GM04504 (cell line): ENCODE measurements around the gene SMCHD1.
"Not testable (repeated sequence)": the region's sequence is repeated elsewhere in the genome, so short reads cannot be mapped to it uniquely, and the experiment has no call there.

Experiments used
- DNase-seq: peaks from one replicate; pipeline ENCODE4 v3.0.0-alpha.2; 2012; ENCODE audit warnings: low read depth

The SMCHD1 gene

GRCh38 chr18:2818281-2818680 is 162.8 kb downstream of the SMCHD1 start:
- no peak for DNase-seq

DNA sequence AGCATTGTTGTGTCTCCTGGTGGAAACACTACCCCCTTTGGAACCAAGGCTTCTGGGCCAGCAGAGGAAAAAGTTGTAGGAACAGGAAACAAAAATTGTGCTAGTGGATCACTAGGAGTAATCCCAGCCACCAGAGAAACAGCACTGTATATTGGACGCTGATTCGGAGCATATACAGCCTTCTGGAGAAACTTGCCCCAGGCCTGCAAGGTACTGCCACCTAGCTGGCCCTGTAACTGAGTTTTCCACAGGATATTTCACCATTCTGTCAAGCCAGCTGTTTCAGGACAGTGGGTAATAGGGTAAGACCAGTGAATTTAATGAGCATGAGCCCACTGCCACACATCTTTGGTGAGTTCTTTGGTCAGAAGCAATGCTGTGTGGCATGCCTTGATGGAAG is 166.2 kb downstream of the SMCHD1 start:
- no peak for DNase-seq

GRCh38 chr18:2822213-2822921 is 166.8 kb downstream of the SMCHD1 start:
- no peak for DNase-seq

- DNase-seq = no peak
These were observed 167.7 kb downstream of the SMCHD1 start for GRCh38 chr18:2823202-2823601.

GRCh38 chr18:2823966-2824365 is 168.4 kb downstream of the SMCHD1 start:
- no peak for DNase-seq

GRCh38 chr18:2824865-2825264 is 169.3 kb downstream of the SMCHD1 start:
- DNase-seq = no peak

DNA sequence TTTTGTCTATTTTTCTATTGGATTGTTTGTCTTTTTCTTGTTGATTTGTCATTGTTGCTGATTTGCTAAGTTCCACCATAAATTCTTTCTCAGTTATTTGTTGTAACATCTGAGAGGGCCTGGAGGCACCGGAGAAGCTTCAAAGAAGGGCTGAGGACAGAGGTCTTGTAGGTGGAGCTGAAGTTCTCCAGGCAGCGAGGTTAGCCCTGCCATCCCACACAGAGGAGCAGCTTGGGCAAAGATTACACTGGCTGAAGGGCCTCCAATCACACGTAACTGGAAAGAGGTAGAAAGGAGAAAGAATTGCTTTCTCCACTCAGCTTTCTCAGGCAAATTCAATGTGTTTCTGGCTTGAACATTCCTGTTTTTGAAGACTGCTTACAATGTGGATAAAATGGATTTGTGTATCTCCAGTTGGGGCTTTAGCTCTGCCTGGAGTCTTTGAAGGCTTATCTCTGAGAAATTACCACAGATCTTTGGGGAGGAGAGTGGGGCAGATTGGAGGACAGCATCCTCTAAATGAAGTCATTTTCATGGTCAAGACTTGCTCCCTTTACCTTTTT is 170.2 kb downstream of the SMCHD1 start:
- no peak for DNase-seq

- no peak for DNase-seq
These were observed 171.1 kb downstream of the SMCHD1 start for GRCh38 chr18:2826581-2826980.

DNA sequence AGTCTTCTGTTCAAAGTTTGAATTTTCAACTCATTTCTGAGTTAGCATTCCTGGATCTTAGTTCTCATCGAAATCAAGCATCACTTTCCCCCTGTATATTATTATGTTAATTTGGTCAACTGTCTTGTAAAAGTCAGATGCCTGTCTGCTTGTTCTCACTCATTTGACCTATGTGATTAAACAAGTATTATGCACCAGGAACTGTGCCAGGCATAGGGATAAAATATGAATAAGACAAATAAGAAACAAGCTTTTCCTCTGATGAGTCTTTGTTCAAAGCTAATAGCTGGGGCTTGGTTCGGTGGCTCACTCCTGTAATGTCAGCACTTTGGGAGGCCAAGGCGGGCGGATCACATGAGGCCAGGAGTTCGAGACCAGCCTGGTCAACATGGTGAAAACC is 171.5 kb downstream of the SMCHD1 start:
- no peak for DNase-seq

GRCh38 chr18:2836118-2836517 is 180.6 kb downstream of the SMCHD1 start:
- not testable (repeated sequence) for DNase-seq

- DNase-seq = not testable (repeated sequence)
These were observed 181.8 kb downstream of the SMCHD1 start for GRCh38 chr18:2837290-2837689.

- no peak for DNase-seq
These were observed 183.7 kb downstream of the SMCHD1 start for GRCh38 chr18:2839202-2839601.

DNA sequence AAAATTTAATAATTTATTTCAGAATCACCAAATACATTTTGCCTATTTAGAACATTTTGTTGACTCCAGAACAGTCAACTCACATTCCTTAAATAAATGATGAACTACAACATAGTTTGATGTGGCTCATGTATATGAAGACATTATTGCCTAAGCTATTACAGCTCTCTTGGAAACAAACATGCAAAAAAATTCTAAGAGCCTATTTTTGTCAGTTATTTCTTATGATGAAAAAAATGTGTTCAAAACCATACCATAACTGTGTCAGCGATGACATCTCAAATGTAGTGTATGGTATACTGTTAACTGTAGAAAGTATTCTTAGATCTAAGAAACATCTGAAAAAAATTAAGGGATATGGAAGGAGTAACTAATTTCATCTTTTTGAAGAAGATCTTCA is 185.0 kb downstream of the SMCHD1 start:
- no peak for DNase-seq

DNA sequence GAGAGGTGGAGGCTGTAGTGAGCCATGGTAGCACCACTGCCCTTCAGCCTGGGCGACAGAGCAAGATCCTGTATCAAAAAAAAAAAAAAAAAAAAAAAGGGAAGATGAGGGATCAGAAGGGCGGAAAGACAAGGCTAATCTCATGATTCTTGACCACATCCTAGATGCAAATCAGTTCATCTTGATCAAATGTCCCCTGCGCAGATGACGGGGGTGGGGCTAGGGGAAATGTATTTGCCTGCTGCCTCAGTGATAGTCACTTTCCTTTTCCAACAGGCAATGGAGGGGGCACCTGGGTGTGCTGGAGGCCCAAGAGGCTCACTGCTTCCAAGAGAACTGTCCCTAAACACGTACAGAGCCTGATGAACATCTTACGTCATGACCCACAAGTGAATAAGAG is 187.6 kb downstream of the SMCHD1 start:
- DNase-seq = no peak

DNA sequence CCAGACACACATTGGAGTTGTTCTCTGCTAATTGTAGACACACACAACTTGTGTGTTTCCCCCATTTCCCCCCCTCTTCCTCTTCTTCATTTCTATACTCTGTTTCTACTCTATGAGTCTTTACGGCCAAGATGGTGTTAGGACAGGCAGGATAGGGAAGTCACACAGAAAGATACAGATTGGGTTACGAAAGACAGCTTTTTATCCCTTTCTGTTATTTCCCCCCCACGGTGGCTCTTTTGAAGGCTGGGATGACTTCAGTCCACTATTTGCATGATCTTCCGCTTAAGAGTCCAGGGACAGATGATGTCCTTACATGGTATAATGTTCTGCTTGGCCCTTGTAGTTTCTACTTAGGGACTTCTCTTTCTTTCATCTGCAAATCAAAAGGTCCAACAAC is 189.6 kb downstream of the SMCHD1 start:
- DNase-seq = no peak

GRCh38 chr18:2846636-2847316 is 191.2 kb downstream of the SMCHD1 start, which contains the start of gene EMILIN2:
EMILIN2 (plus strand) TSS chr18:2847006; CDS start chr18:2847189, 183 bp downstream.
- DNase-seq = no peak

DNA sequence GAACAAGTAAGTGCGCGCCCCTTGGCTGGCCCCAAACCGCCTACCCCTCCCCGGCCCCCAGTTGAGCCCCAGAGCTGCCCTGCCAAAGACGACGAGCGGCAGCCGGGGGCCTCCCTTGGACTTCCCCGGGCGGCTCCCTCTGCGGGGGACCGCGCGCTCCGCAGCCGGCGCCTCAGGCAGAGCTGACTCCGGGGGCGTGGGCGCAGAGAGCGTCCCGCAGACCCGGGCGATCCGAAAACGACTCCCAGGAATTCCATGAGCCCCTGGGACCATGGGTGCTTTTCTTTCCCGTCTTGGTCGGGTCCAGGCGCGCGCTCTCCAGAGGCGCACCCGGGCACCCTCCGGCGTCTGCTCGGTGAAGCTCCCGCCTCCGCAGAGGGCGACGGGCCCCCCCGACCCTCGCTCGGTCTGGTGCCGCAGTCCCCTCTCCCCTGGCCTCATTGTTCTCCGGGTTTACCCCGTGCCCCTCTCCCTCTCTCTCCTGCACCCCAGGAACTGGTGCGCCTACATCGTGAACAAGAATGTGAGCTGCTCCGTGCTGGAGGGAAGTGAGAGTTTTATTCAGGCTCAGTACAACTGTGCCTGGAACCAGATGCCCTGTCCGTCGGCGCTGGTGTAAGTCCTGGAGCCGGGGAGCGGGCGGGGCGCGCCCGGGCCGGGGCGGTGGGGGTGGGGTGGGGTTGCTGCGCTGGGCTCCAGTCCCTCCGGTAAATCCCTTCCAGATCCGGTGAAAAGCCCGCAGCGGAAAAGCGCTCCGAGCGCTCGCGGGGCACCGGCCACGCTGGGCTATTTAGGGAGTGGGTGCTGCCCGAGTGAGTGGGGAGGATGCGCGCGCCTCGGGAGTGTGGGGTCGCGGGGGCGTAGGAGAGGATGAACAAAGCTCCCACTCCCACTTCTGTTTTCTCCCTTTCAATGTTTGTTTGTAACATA is 192.1 kb downstream of the SMCHD1 start:
- no peak for DNase-seq

DNA sequence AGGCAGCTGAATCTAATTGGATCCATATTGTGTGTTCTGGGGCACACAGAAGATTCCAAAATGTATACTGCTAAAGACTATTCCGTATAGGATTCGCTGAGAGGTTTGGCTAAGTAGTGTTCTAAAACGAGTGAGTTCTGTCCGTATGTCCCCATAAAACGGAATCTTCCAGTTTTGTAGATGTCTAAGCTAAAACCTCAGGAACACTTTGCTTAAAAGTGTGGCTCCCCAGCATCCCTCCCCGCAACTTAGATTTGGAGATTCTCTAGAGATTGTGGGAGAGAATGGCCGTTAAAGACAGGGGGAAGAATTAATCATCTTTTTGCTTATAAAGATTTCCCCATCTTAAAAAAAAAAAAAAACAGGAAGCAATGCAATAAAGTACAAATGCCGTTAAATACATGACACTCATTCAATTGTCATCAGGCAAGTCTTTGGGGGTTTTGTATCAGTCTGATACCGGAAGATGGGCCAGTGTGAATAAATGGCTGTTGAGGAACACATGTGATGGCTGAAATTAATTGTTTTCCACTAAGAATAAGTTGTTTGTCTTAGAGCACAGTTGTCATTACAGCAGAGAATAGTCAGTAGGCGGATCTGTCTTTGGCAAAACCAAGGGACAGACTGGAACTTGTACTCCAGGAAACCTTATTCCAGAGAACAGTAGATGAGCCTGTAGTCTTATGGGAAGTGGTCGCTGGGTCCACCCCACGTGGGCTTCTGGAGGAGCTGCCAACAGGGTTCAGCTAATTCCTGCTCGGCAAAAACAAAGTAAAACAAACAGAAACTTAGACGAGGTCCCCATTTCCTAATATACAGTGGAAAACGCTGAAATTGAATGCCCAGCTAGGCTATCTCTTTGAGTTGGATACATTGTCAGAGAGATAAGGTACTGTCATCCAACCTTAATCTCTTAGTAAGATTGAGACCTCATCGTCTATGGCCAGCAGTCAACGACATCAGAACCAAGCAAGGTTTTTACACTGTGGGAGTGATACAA is 193.0 kb downstream of the SMCHD1 start:
- DNase-seq = no peak

GRCh38 chr18:2850816-2851215 is 195.3 kb downstream of the SMCHD1 start:
- no peak for DNase-seq

GRCh38 chr18:2851771-2852170 is 196.2 kb downstream of the SMCHD1 start:
- DNase-seq = no peak

GRCh38 chr18:2852460-2852859 is 196.9 kb downstream of the SMCHD1 start:
- not testable (repeated sequence) for DNase-seq
